ENCODE data around the gene RAB11FIP3. TPM values are rescaled to one million over a fixed set of nuclear protein-coding genes. Genes with fewer than 3 reads are reported as not detected.

Gene RAB11FIP3
- total RNA-seq, 1 experiment from 2014 or later, result 12.8 TPM

DNA sequence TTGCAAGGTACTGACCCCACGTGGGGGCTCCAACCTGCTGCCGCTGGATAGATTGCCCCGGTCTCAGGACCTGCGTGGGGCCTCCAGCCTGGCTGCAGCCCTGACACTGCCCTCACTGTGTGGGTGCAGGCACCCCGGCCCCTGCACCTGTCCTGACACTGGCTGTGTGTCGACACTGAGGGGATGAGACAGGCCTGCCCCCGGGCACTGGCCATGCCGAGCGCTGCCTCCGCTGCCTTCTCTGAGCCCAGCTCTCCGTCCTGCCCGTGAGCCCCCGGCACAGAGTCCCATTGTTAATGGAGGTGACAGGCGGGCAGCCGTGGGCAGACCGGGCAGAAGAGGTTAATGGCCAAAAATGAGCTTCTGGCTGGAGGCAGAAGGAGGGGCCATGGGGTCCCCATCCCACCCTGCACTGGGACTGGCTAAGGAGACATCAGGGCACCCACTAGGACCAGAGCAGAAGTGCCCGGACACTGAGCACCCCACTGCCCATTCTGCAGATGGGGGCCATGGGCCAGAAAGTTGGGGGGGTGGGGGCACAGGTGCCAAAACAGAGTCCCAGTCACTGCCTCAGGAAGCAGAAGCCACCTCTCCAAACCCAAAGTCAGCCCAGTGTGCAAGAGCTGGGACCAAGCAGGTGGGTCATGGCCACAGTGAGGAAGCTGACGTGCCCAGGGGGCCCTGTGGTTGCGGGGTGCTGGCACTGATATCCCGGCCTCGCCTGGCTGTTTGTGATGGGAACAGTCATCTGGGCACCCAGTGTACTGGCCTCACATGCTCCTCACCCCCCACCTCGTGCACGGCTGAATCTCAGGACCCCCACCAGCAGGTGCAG, 132.2 kb downstream of the RAB11FIP3 start:
- Histone ChIP-seq H3K4me3 (replicated peaks in 1 of 2; ENCODE audit: low read depth in 1 of 2, low read length in 2 of 2) (no peak overlapping the region), H3K27ac (ENCODE audit: low read depth, low read length) (no peak overlapping the region), H3K36me3 (ENCODE audit: control insufficient read depth in 1 of 2, insufficient read depth in 2 of 2, low read length in 2 of 2) (no peaks in the 10 kb centered on the region), H3K4me1 (ENCODE audit: control insufficient read depth in 1 of 2, insufficient read depth in 2 of 2, low read length in 2 of 2) (no peaks in the 10 kb centered on the region), H3K27me3 (ENCODE audit: insufficient read depth, low read length) (no peaks in the 10 kb centered on the region), H3K79me2 (ENCODE audit: insufficient read depth, low read length) (no peaks in the 10 kb centered on the region), H4K20me1 (ENCODE audit: insufficient read depth) (no peaks in the 10 kb centered on the region), H3K9me2 (ENCODE audit: insufficient read depth) (no peaks in the 10 kb centered on the region), H3K9ac (ENCODE audit: low read length) (no peak overlapping the region), H2AFZ (ENCODE audit: low read depth, low read length, poor library complexity, severe bottlenecking) (no peak overlapping the region), H3K9me3 (ENCODE audit: control insufficient read depth in 1 of 2, insufficient read depth in 1 of 2, low read depth in 1 of 2, low read length in 2 of 2) (no peaks in the 10 kb centered on the region), H3K4me2 (ENCODE audit: low read length) (no peak overlapping the region)
- intact Hi-C loops (cut with micrococcal nuclease), result no loop called here
- ChIA-PET CTCF (no interaction called here), POLR2A (no interaction called here), RAD21 (ENCODE audit: low non-redundant PET in 1 of 2, low total read pairs in 2 of 2, uncharacterized antibody in 2 of 2, unreplicated experiment in 2 of 2) (no interaction called here)
- BruUV-seq (replicated peaks), result no TSS peak
- ATAC-seq (no peak), DNase-seq (ENCODE audit: low read depth, low spot score) (no peak)
- TF ChIP-seq, protein P1, sequence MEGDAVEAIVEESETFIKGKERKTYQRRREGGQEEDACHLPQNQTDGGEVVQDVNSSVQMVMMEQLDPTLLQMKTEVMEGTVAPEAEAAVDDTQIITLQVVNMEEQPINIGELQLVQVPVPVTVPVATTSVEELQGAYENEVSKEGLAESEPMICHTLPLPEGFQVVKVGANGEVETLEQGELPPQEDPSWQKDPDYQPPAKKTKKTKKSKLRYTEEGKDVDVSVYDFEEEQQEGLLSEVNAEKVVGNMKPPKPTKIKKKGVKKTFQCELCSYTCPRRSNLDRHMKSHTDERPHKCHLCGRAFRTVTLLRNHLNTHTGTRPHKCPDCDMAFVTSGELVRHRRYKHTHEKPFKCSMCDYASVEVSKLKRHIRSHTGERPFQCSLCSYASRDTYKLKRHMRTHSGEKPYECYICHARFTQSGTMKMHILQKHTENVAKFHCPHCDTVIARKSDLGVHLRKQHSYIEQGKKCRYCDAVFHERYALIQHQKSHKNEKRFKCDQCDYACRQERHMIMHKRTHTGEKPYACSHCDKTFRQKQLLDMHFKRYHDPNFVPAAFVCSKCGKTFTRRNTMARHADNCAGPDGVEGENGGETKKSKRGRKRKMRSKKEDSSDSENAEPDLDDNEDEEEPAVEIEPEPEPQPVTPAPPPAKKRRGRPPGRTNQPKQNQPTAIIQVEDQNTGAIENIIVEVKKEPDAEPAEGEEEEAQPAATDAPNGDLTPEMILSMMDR (IDR thresholded peaks at IDR 0.05 in 2 of 3, conservative IDR thresholded peaks at IDR 0.05 in 1 of 3; ENCODE audit: borderline replicate concordance in 1 of 3, insufficient read depth in 1 of 3, low read depth in 2 of 3, low read length in 2 of 3), result no peak
- TF ChIP-seq, protein P2, sequence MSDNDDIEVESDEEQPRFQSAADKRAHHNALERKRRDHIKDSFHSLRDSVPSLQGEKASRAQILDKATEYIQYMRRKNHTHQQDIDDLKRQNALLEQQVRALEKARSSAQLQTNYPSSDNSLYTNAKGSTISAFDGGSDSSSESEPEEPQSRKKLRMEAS (IDR thresholded peaks at IDR 0.05), result no peak
- TF ChIP-seq SIN3A (IDR thresholded peaks at IDR 0.05; ENCODE audit: low read depth), result no peak

DNA sequence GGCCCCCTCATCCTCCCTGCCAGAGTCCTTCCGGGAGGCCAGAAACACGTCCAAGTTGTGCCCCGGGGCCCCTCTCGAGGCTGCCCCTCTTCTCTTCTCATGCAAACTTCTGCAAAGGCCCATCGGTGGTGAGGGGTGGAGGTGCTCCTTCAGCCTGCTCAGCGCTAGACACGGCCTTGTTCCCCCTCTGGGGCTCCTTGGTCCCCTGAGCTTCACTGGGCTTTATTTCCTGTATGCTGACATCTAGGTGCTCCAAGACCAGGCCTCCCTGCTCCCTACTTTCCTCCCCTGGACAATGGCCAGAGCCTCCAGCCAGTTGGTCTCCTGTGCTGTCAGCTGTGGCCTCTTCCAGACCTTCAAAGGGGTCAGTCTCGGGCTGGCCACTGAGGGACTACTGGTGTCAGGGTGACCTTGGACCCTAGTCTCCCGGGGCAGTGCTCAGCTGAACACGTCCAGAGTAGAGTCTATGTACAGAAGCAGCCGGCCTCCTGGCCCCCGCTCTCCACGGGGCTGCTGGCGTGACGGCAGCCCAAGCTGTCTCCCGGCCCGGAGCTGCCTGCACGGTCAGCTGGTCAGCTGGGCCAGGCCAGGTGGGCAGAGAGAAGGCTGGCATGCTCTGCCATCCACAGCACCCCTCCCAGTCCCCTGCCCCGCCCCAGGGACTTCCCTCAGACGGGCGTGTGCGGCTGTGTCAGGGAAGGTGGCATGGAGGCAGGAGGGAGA, 133.0 kb downstream of the RAB11FIP3 start:
- Histone ChIP-seq H3K79me2 (ENCODE audit: insufficient read depth, low read length) (no peaks in the 10 kb centered on the region), H3K4me2 (ENCODE audit: low read length) (no peak overlapping the region), H3K9ac (ENCODE audit: low read length) (no peak overlapping the region), H3K9me2 (ENCODE audit: insufficient read depth) (no peaks in the 10 kb centered on the region), H3K4me1 (ENCODE audit: control insufficient read depth in 1 of 2, insufficient read depth in 2 of 2, low read length in 2 of 2) (no peaks in the 10 kb centered on the region), H3K36me3 (ENCODE audit: control insufficient read depth in 1 of 2, insufficient read depth in 2 of 2, low read length in 2 of 2) (no peaks in the 10 kb centered on the region), H3K27ac (ENCODE audit: low read depth, low read length) (no peak overlapping the region), H3K27me3 (ENCODE audit: insufficient read depth, low read length) (no peaks in the 10 kb centered on the region), H3K4me3 (replicated peaks in 1 of 2; ENCODE audit: low read depth in 1 of 2, low read length in 2 of 2) (no peak overlapping the region), H4K20me1 (ENCODE audit: insufficient read depth) (no peaks in the 10 kb centered on the region), H3K9me3 (ENCODE audit: control insufficient read depth in 1 of 2, insufficient read depth in 1 of 2, low read depth in 1 of 2, low read length in 2 of 2) (no peaks in the 10 kb centered on the region), H2AFZ (ENCODE audit: low read depth, low read length, poor library complexity, severe bottlenecking) (no peak overlapping the region)
- ATAC-seq (no peak), DNase-seq (ENCODE audit: low read depth, low spot score) (no peak)
- BruUV-seq (replicated peaks), result no TSS peak
- ChIA-PET POLR2A (no interaction called here), RAD21 (ENCODE audit: low non-redundant PET in 1 of 2, low total read pairs in 2 of 2, uncharacterized antibody in 2 of 2, unreplicated experiment in 2 of 2) (no interaction called here), CTCF (no interaction called here)
- TF ChIP-seq POLR2AphosphoS5 (IDR thresholded peaks at IDR 0.05; ENCODE audit: low read depth, low read length), result no peak
- TF ChIP-seq RAD21 (IDR thresholded peaks at IDR 0.05; ENCODE audit: low read depth), result no peak
- intact Hi-C loops (cut with micrococcal nuclease), result no loop called here
